GM21717 (cell line): ENCODE results near the gene SMG5.
A peak's percentile ranks its signal among the peaks of the same experiment; 100 is the strongest.

Experiments
- ATAC-seq: cut with Tn5 transposase; IDR thresholded peaks from one replicate; pipeline ENCODE4 v1.9.1; 2021; ENCODE audit warnings: mild to moderate bottlenecking, moderate library complexity; ENCODE audit not compliant: unreplicated experiment

The SMG5 gene

DNA sequence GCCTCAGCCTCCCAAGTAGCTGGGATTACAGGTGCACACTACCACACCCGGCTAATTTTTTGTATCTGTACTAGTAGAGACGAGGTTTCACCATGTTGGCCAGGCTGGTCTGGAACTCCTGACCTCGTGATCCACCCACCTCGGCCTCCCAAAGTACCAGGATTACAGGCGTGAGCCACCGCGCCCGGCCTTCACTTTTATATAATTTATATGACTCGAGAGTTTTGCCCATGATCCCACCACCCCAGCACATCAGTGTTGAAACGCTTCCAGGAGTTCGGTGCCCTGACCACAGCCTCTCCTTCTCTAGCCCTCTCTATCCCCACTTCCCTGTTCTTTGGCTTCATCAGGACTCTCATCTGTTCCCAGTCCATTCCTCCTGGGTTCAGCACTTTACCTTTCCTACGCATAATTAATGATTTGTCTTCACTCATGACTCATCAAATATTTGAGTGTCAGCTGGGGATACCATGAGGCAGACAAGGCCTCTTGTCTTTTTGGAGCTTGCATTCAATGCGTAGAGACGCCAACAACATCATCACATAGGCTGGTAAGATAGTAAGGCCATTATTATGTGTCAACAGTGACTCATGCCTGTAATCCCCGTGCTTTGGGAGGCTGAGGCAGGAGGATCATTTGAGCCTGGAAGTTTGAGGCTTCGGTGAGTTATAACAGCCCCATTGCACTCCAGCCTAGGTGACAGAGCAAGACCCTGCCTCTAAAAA is 68.4 kb downstream of the SMG5 start:
- ATAC-seq: no peak

DNA sequence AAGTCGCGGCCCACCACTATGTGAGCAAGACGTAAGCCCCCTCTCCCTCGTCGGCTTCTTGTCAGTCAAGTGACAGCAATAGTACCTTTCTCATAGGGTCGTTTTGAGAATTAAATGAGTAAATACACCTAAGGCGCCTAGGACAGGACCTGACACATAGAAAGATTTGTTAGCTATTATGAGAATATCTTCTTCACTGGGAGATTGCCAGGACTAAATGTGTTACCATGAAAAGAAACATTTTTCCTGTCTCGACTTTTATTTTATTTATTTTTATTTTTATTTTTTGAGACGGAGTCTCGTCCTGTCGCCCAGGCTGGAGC is 69.0 kb downstream of the SMG5 start:
- ATAC-seq: no peak

DNA sequence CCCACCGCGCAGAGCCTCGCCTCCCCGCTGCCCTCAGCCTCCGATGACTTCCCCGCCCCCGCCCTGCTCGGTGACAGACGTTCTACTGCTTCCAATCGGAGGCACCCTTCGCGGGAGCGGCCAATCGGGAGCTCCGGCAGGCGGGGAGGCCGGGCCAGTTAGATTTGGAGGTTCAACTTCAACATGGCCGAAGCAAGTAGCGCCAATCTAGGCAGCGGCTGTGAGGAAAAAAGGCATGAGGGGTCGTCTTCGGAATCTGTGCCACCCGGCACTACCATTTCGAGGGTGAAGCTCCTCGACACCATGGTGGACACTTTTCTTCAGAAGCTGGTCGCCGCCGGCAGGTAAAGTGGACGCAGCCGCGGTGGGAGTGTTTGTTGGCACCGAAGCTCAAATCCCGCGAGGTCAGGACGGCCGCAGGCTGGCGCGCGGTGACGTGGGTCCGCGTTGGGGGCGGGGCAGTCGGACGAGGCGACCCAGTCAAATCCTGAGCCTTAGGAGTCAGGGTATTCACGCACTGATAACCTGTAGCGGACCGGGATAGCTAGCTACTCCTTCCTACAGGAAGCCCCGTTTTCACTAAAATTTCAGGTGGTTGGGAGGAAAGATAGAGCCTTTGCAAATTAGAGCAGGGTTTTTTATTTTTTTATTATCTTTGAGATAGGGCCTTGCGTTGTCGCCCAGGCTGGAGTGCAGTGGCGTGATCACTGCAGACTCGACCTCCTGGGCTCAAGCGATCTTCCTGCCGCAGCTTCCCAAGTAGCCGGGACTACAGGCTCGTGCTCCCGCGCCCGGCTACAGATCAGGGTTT is 69.6 kb downstream of the SMG5 start, which contains the start of gene PMF1:
PMF1 (plus strand) TSS at position 175 of the 811 bp plus-strand sequence; CDS start at position 184, 9 bp downstream.
- ATAC-seq: peak; percentile 84

DNA sequence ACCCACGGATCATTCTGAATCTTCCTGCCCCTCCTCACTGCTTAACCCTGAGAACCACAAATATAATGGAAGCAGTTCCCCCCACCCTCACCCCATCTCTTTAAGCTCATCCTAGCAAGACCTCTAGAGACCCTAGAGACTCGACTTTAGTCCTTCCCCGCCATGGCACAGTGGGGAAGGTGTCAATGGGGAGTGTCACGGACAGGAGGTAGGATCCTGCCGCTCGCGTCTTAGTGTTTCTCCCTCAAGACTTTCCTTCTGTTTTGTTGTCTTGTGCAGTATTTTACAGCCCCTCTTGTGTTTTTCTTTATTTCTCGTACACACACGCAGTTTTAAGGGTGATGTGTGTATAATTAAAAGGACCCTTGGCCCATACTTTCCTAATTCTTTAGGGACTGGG is 70.5 kb downstream of the SMG5 start:
- no peak for ATAC-seq

DNA sequence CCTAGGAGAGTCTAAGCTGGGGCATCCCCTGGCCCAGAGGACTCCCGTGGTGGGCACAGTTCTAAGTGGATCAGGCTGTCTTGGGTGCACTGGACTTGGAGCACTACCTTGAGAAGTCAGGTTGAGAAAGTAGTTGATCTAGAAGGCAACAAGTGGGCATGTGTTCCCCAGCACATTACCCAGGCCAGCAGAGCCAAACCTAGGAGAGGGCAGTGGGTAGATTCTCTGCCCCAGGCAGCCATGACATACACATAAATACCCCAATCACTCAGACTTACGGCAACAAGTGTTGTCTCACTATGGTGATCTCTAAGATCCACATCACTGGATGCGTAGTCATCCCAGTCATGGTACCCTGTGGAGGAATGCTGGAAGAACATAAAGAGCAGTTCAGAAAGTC is 71.4 kb downstream of the SMG5 start:
- ATAC-seq: no peak

DNA sequence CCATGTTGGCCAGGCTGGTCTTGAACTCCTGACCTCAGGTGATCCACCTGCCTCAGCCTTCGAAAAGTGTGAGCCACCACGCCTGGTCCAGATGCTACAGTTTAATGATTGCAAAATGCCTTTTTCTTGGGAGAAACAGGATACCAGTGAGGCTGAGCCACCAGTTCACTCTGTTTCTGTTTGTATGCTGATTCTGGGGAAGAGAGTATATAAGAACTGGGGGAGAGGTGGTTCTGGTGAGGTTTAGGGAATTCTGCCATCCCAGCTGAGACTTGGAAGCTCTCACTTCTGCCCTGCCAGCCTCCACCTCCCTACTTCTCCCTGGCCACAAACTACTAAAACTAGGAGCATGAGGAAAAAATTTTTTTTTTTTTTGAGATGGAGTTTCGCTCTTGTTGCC is 77.9 kb downstream of the SMG5 start:
- no peak for ATAC-seq

DNA sequence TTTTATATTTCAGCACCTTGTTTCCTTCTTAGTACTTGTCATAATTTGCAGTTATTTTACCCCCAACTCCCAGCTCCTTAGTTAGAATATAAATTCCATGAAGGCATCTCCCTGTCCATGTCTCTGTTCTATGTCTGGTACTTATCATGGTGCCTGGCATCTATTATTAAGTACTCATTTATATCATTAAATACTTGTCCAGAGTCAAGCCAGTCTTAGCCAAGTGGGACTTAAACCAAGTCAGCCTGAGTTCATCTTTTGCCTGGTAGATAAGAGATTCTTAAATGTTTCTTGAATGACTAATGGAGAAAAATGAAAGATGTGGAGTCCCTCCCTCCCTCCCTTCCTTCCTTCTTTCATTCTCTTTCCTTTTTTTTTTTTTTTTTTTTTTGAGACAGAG is 79.3 kb downstream of the SMG5 start:
- no peak for ATAC-seq

DNA sequence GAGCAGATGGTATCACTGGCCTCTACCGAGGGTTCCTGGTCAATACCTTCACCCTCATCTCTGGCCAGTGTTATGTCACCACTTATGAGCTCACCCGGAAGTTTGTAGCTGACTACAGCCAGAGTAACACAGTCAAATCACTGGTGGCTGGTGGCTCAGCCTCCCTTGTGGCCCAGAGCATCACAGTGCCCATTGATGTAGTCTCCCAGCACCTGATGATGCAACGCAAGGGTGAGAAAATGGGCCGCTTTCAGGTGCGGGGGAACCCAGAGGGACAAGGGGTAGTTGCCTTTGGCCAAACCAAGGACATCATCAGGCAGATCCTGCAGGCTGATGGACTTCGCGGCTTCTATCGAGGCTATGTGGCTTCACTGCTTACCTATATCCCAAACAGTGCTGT is 82.6 kb downstream of the SMG5 start:
- ATAC-seq: no peak
